ENCODE measurements around the gene AGO3. TPM values are rescaled to one million over a fixed set of nuclear protein-coding genes. Genes with fewer than 3 reads are reported as not detected.
A peak's percentile ranks its signal among the peaks of the same experiment; 100 is the strongest.
"Not testable (repeated sequence)": the region's sequence is repeated elsewhere in the genome, so short reads cannot be mapped to it uniquely, and the experiment has no call there.

AGO3 gene
- 10 to 100 TPM; 12.0 to 14.9 (median 13.8) TPM for polyA plus RNA-seq (ENCODE audit: insufficient read length in 4 of 4)

DNA sequence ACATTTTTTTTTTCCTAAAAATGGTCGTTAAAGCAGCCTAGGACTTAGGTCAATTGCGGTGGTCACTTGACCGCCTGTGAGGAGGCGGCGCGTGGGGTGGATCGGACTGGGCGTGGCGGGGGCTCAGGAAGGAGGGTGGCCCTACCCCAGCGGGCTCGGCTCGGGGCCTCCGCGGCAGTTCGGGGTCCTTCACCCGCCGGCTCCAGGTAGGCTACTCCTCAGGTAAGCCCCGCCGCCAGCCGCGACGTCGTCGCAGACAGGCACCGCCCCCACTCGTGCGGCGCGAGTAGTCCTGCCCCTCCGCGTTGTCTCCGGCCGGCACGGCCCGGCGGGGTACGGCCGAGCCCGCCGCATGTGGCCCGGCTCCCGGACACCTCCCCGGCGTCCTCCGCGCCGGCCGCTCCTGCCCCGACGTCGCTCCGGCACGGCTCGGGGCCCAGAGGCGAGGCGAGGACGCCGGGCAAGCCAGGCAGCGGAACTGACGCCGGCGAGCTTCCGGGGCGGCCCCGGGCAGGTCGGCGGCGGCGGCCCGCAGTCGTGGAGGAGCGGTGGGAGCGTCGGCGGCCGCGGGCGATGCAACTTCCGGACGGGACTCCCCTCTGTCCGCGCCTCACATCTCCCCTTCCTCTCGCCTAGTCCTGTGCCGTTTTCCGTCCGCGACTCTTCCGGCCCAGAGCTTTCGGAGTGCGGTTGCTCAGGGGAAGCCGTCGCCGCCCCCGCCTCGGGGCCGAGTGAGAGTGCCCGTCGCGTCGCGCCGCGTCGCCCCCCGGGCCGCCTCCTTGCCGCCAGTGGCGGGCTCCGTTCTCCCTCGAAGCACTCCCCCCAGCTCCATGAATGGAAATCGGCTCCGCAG lies at the start of gene AGO3:
Gene AGO3 (plus strand): TSS at position 513 of the 853 bp plus-strand sequence. CDS start 322 bp downstream, at position 835.
- DNase-seq (ENCODE audit: low read depth in 4 of 4, low spot score in 3 of 4): peak; percentile 49 to 64 (median 56)

DNA sequence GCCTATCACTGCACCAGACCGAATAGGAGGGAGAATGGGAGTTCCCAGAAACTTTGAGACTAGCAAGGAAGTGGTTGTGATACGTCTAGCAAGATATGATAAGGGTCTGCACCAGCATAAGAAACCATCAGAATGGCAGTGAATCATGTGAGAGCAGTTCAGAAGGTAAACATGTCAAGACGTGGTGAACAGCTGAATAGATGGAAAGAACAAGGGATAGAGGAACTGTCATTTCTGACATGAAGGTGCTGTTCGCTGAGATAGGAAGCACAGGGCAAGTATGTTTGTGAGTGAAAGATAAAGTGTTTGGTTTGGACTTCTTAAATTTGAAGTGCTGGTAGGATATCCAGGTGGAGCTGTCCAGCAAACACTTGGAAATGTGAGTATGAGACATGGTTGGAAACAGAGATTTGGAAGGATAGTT lies 49.0 kb upstream of the AGO3 start:
- no peak for DNase-seq (ENCODE audit: low read depth in 4 of 4, low spot score in 3 of 4)

DNA sequence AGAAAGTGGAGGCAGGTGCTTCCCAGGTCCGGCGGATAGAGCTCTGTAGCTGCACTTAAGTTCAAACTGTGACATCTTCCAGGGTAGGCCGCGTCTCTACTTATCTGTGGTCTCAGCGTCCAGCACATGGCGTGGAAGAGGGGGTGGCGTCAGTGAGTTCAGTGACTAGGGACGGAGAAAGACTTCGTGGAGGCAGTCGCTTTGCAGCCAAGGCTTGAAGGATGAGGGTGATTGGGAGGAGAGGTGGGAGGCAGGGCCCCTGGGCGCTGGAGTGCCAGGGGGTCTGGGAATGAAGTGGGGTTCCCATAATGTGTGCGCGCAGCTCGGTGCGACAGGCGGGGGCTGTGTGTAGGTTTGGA lies 48.3 kb upstream of the AGO3 start:
- DNase-seq (ENCODE audit: low read depth in 4 of 4, low spot score in 3 of 4): no peak

DNA sequence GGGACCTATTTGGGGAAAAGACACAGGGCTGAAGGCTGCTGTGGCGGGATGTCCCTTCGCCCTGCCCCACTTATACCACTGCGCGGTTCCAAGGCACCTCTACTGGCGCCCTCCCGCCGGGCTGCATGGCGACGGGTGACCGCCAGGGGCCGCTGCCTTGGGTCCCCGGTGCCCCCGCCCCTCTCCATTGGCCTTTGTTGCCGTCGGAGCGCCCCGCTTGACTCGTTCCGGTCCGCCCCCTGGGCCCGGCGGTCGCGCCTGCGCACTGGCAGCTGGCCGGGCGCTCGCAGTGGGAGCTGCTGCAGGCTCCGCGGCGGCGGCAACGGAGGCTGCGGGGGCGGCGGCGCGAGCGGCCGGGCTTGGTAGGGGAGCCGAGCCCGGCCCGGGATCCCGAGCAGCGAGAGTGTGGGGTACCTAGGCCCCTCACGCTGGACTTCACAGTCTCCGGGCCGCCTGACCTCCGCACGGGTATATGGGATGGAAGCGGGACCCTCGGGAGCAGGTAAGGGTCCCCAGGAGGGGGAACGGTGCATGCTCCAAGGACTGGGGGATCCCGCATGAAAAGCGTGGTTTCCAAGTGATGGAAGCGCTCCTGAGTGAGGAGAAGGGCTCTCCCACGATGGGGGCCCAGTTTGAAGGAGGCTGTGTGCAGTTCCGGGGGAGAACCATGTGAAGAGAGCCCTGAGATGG lies 47.8 kb upstream of the AGO3 start, which contains the start of gene AGO1:
Gene AGO1 (plus strand): TSS at position 265 of the 690 bp plus-strand sequence. CDS start 213 bp downstream, at position 478.
- DNase-seq (ENCODE audit: low read depth in 4 of 4, low spot score in 3 of 4): peak; percentile 73 to 87 (median 84)

DNA sequence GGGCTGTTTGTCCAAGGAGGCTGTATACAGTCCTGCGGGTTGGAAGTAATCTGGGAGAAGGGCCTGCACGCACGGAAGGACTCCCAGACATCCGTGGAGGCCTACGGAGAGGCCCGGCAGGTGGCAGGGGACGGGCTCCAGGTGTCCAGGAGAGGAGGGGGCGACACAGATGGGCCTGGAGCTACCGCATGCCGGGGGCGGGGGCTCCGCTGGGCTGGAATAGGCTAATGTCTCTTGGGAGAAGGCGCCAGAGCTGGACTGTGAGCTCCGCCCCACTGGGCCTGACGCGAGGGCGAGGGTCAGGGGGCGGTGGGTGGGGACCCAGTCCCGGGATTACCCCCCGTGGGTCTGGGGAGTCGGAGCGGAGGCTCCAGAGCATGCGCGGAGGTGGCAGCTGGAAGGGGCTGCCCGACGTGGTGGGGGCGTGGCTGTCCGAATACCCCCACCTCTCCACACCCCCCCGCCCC lies 47.2 kb upstream of the AGO3 start:
- peak in 3 of 4 donors; percentile 10 to 24 (median 23) for DNase-seq (ENCODE audit: low read depth in 4 of 4, low spot score in 3 of 4)

DNA sequence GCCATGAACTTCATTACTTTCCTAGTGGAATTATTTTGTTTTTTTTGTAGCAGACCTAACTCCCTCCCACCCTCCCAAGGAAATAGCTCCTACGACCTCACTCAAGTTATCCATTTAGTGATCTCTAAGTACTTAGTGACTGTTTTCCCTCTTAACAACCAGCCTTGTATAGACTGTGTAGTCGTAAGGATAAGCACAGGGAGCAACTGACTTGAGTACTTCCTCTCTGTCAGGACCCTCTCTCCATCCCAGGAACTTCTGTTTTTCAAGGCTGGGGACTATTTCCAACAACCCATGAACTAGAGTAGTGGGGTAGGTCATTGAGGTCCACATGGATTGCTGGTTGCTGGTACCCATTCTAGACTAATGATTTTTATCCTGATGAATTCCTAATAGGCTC lies 46.0 kb upstream of the AGO3 start:
- DNase-seq (ENCODE audit: low read depth in 4 of 4, low spot score in 3 of 4): no peak

DNA sequence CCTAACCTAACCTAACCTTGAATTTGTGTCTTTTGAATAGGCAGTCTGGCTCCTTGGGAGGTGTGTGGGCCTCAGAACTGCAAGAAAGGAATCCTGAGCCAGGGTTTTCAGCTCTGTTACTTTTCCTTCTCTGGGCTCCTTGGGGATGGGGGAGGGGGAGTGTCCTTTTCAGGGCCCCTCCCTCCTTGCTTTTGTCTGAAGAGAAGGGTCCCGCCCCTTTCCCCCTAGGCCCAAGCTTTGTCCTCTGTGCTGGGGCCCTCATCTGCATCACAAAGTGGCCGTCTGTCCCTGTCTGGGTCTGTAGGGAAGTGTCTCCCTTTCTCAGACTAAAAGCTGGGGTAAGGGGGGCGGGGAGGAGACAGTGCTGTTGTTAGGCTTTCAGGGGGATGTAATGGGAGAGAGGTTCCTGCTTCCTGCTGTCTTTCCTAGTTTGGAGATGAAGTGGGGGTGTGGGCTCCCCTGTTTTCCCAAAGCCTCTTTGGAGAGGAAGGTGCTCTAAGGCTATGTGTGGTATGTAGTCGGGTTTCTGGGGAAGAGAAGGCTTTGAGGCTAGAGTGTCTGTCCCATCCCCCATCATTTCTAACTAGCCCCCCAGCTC lies 44.8 kb upstream of the AGO3 start:
- no peak for DNase-seq (ENCODE audit: low read depth in 4 of 4, low spot score in 3 of 4)

DNA sequence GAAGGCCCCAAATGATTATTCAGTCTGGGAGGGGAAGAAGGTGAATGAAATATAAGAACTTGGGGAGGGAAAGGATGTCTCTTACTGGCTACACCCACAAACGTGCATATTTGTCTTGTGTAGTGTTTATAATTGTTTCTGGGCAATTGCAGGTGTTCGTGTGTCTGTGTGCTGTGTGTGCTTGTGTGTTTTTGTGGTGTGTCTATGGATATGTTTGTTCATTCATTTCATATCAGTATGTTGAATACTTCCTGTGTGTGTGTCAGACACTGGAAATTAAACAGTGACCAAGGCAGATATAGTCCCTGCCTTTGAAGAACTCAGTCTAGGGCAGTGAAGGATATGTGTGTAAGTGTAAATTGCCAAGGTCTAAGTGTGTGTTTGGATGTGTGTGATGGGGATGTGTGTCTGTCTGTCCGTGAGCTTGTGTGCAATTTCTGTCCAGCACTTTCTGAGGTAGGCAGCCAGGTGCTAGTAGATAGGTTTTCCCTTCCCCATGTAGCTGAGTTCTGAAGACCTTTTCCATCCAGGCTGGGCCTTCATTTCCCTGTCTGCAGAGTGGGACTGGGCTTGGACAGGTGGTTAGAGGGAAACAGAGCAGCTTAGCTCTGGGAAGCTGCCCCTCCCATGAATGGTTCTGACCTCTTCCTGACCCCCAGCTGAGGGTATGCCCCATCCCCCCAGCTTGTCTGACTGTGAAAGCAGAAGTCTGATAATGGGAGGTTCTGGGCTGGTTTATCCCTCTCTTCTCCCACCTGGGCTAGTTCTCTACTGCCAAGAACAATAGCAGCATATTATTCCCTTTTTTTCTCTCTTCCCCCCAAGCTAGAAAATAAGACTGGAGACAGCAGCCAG lies 44.1 kb upstream of the AGO3 start:
- no peak for DNase-seq (ENCODE audit: low read depth in 4 of 4, low spot score in 3 of 4)

DNA sequence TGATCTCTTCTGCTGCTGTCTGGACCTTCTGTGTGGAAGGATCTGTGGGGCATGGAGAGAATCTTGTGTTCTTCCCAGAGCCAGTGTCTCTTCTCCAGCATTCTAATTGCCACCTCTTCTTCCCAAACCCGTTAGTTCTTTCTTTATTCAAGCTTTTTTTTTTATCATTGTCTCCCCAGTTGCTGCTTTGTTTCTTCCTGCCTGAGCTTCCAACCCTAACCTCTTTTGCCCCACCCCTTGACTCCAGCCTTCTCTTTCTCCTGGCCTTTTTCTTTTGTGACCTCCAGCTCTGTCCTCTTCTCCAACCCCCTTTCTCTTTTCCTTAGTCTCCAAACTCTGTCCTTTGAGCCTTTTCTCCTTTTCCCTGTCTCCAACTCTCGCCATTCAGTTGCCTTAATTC lies 43.4 kb upstream of the AGO3 start:
- DNase-seq (ENCODE audit: low read depth in 4 of 4, low spot score in 3 of 4): no peak

DNA sequence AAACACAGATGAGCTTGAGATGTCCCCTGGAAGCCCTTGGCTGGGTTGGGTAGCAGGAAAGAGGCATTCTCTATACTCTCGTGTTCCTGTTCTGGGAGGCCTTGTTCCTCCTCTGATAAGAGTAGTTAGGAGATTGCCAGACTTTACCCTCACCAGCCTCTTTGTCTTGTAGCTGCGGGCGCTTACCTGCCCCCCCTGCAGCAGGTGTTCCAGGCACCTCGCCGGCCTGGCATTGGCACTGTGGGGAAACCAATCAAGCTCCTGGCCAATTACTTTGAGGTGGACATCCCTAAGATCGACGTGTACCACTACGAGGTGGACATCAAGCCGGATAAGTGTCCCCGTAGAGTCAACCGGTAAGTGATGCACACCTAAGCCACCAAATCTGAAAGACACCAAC lies 42.6 kb upstream of the AGO3 start:
- no peak for DNase-seq (ENCODE audit: low read depth in 4 of 4, low spot score in 3 of 4)

DNA sequence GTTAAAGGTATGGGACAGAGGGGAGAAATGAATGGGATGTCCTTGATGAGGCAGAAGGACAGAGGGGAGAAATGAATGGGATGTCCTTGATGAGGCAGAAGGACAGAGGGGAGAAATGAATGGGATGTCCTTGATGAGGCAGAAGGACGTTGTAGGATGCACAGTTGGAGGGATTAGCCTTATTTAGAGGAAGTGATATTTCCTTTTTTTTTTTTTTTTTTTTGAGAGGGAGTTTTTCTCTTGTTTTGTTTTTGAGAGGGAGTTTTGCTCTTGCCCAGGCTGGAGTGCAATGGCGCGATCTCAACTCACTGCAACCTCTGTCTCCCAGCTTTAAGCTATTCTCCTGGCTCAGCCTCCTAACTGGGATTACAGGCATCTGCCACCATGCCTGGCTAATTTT lies 41.9 kb upstream of the AGO3 start:
- DNase-seq (ENCODE audit: low read depth in 4 of 4, low spot score in 3 of 4): not testable (repeated sequence)

DNA sequence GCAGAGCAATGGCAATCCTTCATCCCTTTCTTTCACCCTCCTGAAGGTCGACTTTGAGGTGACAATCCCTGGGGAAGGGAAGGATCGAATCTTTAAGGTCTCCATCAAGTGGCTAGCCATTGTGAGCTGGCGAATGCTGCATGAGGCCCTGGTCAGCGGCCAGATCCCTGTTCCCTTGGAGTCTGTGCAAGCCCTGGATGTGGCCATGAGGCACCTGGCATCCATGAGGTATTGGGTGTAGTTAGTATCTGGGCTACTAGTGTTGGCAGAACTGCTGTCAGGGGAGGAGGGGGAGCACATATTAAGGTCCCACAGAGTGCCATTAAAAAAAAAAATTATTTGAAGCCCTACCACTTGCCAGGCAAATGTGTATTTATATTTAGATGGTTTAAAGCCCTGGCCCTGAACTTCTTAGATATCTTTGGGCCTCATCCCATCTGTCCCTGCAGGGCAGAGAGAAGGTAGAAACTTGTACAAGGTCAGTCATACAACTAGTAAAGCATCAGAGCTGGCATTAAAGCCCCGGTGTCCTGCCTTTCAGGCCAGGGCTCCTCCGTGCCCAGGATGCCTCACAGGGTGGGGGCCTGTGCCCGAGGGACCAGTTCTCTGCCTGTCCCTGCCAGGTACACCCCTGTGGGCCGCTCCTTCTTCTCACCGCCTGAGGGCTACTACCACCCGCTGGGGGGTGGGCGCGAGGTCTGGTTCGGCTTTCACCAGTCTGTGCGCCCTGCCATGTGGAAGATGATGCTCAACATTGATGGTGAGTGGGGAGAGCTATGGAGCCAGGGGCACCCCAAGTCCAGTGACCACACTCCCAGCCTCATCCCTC lies 37.6 kb upstream of the AGO3 start:
- no peak for DNase-seq (ENCODE audit: low read depth in 4 of 4, low spot score in 3 of 4)

DNA sequence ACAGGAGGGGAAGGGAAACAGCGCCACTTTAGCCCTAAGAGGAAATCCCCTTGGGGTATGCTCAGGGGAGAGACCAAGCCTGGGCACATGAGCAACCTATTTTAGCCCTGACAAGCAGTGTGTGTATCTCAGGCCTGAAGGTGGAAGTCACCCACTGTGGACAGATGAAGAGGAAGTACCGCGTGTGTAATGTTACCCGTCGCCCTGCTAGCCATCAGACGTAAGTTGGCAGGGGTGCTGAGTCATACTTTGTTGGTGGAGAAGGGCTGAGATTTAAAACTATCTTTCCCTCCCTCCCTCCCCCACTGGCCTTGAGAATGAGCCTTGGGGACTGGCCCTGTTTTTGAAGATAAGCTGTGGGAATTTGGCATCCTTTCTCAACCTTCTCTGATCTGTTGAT lies 36.7 kb upstream of the AGO3 start:
- no peak for DNase-seq (ENCODE audit: low read depth in 4 of 4, low spot score in 3 of 4)

DNA sequence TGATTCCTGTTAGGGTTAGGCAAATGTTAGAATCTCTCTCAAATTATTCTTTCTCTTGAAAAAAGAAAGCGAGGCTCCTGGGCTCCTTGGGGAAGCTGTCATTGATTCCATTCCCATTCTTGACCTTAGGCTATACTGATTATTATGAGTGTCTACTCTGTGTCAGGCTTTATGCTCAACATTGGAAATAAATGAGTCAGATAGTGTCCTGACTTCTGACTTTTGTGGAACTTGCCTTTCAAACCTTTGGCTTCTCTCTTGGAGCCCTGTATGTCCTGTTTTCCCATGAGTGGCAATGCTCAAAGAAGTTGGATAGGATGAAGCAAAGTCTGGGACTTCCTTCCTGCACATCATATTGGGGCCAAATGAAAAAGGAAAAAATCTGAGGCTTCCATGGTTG lies 36.2 kb upstream of the AGO3 start:
- no peak for DNase-seq (ENCODE audit: low read depth in 4 of 4, low spot score in 3 of 4)

DNA sequence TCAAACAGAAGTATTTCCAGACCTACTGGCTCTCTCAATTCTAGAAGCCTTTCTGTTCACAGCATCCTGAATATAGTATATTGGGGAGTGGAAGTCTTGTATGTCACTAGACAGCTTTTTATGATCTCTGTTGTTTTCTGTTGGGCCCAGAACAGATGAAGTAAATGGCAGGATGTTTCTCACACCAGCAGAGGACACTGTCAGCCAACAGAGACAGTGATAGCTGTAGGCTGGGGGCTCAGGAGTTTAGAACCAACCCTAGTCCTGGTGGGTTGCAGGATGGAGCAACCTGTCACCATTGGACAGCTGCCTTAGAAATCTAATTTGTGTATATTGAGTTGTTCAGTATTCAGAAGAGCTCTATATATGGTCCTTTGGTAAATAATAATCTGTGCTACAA lies 31.0 kb upstream of the AGO3 start:
- DNase-seq (ENCODE audit: low read depth in 4 of 4, low spot score in 3 of 4): no peak

DNA sequence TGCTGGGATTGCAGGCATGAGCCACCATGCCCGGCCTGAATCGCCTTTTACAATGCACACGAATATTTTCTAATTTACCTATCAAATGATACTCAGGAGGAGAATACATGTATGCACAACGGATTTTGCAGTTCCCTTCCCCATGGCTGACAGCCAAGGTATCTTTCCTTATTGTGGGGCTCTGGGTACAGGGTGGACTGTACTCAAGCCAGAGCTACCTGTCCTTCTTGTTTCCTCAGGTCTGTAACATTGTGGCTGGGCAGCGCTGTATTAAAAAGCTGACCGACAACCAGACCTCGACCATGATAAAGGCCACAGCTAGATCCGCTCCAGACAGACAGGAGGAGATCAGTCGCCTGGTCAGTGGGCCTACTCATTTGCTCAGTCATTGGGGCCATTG lies 29.7 kb upstream of the AGO3 start:
- no peak for DNase-seq (ENCODE audit: low read depth in 4 of 4, low spot score in 3 of 4)

DNA sequence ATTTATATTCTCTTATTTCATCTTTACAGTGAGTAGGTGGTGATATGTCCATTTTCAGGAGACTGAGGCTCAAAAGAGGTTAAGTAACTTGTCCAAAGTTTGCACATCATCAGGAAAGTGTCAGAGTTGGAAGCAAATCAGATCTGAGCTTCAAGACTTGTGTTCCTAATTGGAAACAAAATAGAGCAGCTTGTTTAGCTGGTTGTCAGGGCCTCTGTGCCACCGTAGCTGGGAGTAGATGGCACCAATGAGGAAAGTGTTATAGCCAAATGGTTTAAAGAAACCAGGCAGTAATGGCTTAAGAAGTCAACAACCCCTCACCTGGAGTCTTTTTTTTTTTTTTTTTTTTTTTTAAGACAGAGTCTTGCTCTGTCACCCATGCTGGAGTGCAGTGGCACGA lies 28.2 kb upstream of the AGO3 start:
- DNase-seq (ENCODE audit: low read depth in 4 of 4, low spot score in 3 of 4): no peak

DNA sequence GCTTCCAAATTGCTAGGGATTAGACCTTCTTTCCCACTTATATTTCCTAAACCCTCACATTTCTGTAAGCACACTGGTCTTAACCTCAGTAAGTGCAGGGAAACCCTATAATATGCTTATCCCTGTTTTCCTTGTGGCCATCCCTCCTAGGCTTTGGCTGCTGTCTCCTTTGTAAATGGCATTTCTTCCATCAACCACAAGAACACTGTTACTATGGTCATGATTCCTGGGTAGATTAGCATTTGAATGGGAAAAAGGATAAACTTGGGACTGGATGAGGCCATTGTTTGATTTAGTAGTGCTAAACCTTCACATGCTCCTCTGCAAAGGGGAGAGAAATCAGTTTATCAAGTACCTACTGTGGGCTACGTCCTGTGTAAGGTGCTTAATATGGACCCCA lies 16.2 kb upstream of the AGO3 start:
- no peak for DNase-seq (ENCODE audit: low read depth in 4 of 4, low spot score in 3 of 4)

DNA sequence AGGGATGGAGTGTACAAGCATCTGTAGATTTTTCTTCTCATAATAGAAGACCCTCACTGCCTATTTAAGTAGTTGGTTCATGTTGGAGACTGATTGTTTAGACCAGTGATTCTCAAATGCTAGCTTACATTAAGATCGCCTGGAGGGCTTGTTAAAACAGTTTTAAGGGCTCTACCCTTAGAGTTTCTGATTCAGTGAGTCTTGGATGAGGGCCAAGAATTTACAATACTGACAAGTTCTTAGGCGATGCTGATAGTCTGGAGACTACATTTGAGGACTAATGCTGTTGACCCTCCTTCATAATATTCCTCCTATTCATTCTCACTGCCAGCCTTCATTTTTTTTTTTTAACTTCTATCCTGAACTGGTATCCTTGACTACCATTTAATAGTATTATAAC lies 15.2 kb upstream of the AGO3 start:
- no peak for DNase-seq (ENCODE audit: low read depth in 4 of 4, low spot score in 3 of 4)

DNA sequence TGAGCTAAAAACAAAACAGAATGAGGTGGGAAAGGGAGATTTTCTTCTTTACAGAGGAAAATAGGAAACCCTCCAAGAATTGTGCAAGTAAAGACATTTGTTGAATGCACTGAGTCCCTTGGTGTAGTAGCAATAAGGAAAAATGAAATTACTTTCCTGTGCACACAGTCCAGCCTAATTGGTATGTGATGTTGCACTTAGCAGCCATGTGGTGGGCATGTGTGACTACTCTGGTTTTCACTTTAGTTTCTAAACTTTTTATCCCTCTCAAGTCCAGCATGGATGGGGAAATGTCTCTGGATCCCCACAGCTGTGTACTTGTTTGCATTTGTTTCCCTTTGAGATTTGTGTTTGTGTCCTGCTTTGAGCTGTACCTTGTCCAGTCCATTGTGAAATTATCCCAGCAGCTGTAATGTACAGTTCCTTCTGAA lies 7.1 kb upstream of the AGO3 start:
- no peak for DNase-seq (ENCODE audit: low read depth in 4 of 4, low spot score in 3 of 4)
